Activated CD8-positive, alpha-beta memory T cell treated with anti-CD3 and anti-CD28 coated beads, Interleukin-2, amount 50 U/mL, for 4 hours (primary cell): ENCODE data around the gene P2RY2.

ENCODE experiments used
- DNase-seq: peaks from one replicate; pipeline ENCODE4 v3.0.0-alpha.2; 2020

The P2RY2 gene

DNA sequence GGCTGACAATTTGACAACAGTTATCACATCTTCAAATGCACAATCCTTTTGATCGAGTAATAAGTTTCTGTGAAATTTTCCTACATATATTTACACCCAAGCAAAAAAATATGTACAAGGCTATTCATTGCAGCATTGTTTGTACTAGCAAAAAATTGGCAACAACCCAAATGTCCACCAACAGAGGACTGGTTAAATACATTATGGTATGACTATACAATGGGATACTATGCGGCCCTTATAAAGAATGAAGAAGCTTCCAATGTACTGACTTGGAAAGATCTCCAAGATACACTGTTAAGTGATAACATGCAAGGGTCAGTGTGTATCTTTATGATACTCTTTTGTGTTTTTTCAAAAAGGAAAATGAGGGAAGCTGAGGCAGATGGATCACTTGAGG is 8.2 kb upstream of the P2RY2 start:
- no peak for DNase-seq

DNA sequence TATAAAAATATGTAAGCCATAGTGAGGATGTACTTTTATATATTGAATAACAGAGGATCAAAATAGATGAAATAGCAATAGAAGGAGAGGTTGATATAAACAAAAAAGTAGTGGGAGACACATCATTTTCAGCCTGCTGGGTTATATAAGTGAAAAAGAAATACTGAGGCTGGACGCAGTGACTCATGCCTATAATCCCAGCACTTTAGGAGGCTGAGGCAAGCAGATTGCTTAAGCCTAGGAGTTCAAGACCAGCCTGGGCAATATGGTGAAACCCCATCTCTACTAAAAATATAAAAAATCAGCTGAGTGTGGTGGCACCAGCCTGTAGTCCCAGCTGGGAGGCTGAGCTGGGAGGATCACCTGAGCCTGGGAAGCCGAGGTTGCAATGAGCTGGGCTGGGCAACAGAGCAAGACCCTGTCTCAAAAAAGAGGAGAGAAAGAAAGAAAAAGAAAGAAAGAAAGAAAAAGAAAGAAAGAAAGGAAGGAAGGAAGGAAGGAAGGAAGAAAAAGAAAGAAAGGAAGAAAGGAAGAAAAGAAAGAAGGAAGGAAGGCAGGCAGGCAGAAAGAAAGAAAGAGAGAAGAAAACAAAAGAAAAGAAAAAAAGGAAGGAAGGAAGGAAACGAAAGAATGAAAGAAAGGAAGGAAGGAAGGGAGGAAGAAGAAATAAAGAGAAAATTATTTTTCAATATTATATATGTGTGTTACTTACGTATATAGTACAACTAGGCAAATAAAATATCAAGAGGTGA is 7.0 kb upstream of the P2RY2 start:
- no peak for DNase-seq

DNA sequence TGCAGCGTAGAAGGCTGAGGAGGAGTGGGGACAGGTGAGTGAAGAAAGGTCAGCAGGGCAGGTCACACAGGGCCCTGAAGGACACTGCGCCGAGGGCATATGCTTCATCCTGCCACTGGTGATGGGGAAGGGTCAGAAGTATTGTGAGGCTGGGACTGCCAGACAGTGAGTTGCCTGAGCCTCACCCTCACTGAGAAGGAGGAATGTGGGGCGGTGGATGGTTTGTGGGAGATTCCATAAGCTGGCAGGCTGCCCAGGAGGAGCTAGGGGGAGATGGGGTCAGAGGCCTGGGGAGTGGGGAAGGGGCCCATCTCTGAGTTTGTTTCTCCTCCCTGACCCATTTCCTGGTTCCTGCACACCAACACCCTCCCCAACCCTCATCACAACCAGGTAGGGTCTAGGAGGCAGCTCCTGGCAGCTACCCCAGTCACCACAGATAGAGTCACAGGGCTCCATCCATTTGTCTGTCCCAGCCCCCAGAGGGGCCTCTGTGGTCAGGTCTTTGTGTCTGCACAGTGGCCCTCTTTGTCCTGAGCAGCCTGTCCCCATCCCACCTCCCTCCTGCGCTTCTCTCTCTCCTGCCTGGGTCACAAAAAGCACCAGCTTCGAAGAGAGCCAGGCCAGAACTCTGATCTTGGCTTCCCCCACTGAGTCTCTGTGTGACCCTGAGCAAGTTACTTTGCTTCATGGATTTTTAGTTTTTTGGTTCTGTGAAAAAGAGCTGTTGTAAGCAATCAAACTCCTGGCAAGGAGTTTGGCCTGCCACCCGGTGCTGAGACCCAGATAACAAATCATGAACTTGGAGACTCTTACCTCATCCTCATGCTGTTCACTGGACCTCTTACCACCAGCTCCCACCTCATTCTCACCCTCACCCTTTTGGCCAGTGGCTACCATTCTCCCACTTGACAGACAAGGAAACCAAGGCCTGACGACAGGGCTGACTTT is 4.6 kb upstream of the P2RY2 start:
- no peak for DNase-seq

DNA sequence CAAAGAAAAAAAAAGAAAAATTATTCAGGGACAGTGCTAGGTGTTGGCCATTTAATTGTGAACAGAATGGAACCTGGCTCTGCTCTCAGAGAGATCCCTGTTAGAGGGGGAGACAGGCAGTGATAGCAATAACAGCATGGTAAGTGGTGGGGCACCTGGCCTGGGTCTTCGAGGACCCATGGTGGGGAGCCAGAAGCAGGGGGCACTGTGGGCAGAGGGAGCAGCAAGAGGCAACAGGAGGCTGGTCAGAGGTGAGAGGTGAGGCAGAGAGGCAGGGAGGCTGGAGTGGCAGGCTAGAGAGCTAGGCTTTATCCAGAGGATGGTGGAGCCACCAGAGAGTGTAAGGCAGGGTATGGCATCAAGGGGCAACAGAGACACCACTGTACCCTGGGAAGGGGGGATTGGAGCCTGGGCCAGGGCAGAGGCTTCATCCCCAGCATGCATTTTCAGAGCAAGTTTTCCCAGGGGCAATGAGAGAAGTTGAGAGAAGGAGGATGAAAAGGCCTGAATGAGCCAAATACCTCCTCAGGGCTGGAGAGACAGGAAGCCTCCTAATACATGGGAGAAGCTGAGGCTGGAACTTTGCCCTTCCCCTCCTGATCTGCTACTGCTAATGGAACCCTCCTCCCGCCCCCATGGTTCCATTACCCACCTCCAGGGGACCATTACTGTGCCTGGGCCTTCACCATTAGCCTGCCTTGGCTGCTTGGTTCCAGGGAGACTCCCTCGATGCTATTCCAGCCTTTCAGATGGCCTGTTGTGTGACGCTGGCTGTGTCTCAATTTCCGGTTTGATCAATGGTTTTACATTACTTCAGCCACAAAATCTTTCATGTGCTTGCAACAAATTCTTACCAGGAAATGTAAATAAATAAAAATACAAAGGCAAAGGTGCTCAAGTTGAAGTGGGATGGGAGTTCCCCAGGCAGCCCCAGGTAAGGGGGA is 2.6 kb upstream of the P2RY2 start:
- no peak for DNase-seq

DNA sequence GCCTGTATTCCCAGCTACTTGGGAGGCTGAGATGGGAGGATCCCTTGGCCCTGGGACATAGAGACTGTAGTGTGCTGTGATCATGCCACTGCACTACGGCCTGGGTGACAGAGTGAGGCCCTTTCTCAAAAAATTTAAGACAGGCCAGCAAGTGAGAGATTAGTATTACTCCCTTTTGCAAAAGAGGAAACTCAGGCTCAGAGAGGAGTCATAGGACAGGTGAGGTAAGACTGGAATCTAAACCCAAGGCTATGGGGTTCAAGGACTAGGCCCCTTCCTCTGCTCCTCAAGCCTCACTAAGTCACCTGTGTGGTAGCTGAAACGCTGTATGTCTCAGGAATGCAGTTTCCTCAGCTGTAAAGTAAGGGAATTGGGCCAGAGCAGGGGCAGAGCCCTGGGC is 1.6 kb upstream of the P2RY2 start:
- no peak for DNase-seq

DNA sequence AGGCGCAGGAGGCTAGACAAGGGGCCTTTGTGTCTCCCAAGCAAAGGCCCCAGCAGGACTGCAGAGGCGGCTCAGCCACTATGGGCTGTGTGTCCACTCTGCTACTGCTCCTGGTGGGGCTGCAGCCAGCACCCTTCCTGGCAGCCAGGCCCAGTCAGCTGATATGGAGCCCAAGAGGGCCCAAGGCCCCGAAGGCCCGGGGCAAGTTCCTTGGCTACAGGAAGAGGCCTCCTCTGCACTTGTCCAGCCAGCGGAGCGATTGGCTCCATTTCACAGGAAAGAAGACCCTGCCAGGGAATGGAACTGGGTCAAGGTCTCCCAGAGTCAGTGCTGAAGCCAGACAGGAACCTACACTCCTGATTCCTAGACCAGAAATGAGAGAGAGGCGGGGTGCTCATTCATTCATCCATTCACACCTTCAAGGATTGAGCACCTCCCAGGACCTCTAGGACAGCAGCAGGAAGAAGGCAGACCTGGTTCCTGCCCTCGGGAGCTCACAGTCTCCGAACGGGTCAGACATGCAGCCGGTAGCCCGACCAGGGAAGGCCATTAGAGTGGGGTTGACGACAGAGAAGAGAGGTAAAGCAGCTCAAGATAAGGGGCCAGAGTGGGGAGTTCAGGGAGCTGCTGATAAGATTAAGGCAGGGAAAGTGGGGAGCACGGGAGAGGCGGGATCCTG is 811 bp upstream of the P2RY2 start:
- no peak for DNase-seq

DNA sequence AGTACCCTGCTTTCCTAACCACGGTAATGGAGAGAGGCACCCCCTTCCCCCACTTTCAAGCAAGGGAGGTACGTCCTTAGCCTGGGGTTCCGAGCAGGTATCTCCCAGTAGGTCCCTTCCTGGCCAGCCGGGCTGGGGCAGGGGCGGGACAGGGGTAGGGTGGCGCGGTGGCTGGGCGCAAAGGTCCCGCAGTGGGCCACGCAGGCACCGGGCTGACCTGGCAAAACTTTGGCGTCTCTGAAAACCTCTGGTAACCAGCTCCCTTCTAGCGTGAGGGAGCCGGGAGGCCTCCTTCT is 323 bp upstream of the P2RY2 start:
- no peak for DNase-seq

DNA sequence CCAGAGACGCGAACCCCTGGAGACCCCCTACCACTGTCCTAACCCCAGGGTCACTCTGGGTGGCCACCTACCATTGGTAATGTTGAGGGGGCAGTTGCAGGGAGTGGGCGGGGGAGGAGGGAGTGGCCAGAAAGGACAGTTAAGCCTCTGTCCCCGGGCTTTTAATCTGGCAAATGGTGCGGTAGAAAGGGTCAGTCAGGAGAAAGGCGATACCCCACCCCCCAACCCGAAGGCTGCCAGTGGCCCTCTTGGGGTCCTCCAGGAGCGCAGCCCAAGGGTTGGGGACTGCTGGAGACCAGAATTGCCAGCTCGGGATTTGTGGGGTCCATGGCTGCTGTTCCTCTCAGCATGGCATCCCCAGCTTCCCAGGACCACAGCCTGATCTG is 742 bp downstream of the P2RY2 start:
- DNase-seq, result no peak

DNA sequence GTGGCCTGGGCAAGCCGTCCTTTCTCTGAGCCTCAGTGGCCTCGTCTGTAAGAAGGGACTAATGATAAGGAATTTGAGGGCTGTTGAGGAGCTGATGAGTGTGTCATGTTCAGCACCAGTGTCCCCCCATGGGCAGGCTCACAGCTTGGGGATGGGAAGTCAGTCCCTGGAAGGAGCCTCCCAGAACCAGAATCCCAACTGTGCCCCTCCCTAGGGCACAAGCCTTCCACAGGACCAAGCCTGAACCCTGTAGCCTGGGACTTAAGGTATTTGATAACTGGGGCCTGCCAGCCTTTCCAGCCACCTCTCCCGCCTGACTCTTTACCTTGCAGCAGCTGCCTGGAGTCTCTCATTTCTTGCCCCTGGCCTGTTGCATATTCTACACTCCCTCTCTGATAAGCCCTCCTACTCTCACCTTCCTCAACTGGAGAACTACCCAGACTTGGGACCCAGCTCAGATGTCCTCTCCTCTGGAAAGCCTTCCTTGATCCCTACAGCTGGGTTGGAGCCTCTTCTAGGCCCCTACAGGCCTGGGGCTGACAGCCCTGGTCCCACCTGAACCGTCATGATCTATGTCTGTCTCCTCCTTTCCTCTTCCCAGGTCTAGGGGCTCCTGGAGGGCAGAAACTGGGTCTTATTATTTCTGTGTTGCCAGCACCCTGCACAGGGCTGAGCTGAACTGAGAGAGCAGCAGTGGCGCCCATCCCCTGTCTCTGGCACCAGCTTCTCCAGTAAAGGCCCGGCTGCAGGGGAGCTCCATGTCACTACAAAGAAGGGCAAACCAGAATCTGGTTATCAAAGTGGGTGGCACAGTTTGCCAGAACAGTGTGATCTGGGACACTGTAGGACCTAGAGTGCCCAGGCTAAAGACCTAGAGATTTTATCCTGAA is 1.6 kb downstream of the P2RY2 start:
- no peak for DNase-seq

DNA sequence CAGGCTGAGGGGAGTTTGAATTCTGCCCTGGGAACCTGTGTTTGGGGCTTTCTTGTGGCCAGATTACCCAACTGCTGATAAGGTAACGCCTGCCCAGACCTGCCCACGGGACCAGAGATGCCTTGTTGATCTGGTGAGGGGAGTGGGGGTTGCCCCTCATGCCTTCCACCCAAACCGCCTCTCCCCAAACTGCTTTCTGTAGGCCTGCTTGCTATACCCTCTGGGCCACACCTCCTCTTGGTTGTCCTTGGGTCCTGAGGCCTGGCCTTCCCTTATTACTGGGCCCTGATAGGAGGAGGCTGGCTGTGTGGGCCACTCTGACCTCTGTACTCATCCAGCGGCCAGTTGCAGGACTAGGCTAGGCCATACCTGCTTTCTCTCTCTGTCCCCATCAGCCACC is 3.4 kb downstream of the P2RY2 start:
- DNase-seq, result no peak

DNA sequence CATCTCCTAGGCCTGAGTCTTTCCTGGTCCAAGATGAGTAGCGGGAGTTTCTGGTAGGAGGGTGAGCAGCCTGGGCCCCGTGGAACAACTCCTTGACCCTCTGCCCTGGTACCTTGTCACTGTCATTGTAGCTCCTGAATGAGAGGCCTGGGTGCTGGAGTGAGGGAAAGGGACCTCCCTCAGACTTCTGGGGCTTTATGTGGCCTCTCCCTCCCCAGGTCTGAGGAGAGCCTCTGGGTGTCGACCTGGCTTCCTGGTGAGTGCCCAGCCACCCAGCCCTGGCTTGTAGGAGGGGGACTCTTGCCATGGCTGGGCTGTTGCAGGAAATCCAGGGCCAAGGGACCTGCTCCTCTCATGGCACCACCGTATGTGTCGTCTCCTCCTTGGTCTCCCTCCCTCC is 3.9 kb downstream of the P2RY2 start:
- DNase-seq, result no peak

DNA sequence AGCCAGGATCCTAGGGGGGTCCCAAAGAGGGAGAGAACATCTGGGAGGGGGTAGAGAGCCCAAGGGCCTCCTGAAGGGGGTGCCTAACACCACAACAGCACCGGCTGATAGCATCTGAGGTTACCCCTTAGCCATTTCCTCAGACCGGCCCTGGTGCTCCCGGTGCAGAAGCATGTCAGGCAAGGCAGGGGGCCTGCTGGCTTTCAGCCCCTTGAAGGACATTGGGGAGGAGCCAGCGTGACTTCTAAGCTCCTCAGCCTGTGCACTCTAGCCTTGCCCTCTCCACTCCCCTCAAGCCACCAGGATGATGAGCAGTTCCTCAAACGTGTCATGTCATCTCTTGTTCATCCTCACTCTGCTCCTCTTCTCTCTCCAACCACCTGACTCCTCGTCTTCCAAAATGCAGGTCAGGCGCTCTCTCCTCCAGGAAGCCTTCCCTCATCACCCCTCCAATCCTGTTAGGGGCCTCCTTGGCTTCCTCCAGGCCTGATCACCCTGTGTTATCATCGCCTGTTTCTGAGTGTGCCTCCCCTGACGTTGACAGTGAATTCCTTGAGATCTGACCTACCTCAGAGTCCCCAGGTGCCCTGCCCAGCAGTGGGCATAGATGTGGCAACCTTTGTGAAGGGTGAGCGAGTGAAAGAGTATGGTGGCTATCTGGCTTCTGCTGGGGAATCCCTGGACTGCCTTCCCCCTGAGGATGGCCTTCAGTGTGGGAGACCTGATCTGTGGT is 6.1 kb downstream of the P2RY2 start:
- no peak for DNase-seq

DNA sequence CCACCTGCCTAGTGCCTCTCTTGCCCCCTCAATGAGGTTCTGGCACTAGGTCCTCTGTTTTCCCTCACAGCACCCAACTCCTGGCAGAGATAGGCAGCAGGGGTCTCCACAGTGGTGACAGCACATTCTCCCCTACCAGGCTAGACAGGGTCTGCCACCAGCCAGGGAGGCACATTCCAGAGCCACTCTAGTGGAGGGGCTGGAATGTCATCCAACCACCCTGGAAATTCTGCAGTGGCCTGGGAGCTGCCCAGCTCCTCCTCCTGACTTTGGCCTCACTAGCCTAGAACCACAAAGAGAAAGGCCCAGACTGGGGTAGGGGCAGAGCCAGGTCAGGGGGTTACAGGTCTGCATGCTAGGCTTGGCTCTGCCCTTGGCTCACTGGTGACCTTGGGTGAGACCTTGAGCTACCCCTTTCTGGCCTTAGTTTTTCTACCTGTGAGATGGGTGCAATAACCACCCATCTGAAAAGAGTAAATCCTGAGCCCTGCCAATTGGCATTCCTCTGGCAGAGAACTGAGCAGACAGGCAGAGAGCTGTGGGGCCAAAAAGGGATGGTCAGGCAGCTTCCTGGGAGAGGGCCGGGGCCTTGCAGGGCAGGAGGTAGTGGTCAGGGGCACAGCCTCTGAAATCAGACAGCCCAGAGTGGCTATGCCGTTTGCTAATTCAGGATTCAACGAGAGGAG is 7.1 kb downstream of the P2RY2 start:
- no peak for DNase-seq

DNA sequence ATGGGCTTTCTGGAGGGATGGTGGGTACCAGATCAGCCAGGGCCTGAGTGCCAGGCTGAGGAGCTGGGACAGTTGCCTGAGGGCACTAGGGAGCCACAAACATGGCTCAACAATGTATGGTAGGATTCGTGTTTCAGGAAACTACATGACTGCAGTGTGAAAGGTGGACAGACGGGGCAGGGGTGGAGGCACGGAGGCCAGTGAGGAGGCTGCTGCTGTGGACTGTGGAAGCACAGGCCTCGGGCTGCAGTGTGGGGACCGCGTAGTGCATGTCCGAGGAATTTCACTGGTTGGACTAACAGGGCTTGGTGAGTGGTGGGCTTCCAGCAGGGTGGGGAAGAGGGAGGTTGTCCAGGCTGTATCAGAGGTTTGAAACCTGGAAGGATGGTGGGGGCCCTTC is 7.8 kb downstream of the P2RY2 start:
- DNase-seq, result no peak

DNA sequence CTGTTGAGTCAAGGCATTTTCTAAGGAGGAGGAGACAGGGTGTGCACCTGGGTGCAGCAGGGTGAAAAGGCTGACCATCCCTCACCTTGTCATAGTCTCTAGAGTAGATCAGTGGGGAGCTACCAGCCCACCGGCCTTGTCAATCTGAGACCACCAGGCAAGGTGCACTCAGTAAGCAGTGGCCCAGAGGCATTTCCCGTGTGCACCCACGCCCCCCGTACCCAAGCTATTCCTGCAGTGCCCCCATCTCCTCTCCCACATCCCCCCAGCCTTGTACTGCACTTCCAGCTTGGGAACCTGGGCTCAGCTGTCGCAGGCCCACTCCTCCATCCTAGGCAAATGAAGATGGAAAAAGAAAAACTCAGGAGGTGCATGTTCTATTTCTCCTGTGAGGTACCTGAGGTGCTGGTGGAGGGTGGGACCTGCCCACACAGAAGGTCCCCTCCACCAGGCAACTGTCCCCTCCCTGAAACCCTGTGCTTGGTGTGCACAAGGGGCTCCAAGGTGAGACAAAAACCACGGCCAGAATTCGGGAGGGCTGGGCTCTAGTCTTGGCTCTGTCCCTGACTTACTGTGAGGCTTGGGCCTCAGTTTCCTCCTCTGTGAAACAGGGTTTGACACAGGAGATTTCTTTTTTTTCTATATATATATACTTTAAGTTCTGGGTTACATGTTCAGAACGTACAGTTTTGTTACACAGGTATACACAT is 8.4 kb downstream of the P2RY2 start:
- no peak for DNase-seq

DNA sequence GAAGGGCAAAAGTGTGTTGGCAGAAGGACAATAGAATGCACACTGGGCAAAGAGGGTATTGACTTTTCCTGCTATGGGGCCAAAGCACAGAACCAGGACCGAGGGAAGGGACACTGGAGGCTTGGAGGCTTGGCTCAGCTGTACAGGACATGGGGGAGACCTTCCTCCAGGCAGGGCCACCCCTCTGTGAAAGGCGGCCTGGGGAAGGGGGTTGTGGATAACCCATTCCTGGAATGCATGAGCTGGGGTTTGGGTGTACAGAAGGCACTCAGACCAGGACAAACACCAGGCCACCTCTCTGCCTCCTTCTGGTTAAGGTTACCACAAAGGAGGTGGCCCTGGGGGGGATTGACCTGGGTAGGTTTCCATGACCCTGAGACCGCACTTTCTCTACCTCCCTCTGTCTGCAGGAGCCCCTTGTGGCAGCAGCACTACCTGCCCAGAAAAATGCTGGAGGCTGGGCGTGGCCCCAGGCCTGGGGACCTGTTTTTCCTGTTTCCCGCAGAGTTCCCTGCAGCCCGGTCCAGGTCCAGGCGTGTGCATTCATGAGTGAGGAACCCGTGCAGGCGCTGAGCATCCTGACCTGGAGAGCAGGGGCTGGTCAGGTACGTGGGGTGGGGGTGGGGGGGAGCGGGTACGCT is 9.6 kb downstream of the P2RY2 start:
- no peak for DNase-seq

DNA sequence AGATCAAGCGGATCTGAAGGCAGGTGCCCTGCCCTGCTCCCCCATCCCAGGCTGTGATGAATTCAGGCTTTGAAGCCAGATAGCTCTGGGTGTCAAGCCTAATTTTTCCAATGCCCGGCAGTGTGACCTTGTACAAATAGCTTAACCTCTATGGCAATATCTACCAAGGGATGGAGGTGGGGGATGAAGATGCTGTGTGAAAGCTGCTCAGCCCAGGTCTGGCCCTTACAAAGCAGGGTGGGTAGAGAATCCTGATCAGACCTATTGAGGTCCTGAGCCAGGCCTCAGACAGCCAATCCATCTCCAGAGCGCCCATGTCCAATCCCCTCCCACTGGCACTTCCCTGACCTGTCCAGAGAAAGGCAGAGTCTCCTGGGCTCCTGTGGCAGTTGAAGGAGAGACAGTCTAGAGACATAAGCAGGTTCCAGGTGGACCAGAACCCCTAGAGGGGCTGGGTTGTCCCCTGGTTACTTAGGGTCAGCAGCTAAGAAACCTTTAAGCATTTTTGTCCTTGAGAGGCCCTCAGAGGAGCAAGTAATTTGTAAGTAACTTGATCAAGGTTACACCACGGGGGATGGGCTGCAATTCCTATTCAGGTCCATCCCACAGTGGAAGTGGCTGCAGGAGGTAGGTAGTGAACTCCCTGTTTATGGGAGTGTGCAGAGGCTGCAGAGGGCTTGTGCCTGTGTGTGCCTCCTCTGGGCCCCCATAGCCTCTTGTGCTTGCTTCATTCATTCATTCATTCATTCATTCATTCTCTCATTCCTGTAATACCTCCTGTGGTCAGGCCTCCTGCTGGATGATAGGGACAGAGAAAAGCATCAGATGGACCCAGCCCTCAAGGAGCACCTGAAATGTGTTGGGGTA is 10.4 kb downstream of the P2RY2 start:
- no peak for DNase-seq

DNA sequence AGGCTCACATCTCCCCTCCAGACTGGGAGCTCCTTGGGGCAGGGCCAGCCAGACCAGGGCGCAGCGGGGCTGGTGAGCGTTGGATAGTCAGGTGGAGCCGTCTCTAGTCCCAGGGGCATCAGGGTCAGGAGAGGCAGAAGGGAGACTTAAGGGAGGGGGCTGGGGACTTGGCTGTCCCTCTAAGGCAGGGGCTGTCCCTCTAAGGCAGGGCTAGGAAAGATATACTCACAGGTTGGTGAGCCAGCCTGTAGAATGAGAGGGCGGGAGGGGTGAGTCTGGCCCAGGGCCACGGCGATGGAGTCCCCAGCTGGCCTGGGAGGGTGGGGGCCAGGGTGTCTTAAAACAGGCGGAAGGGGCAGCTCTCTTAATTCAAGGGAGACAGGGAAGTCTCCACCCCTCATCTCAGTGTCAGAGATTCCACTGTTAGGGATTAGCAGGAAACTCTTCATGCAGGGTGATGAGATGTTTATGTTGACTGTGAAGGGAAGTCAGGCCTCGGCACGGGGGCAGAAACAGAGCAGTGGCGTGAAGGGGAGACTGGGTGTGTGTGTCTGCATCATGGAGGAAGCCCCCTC is 11.3 kb downstream of the P2RY2 start:
- no peak for DNase-seq
